ENCODE results near the gene IZUMO4.

DNA sequence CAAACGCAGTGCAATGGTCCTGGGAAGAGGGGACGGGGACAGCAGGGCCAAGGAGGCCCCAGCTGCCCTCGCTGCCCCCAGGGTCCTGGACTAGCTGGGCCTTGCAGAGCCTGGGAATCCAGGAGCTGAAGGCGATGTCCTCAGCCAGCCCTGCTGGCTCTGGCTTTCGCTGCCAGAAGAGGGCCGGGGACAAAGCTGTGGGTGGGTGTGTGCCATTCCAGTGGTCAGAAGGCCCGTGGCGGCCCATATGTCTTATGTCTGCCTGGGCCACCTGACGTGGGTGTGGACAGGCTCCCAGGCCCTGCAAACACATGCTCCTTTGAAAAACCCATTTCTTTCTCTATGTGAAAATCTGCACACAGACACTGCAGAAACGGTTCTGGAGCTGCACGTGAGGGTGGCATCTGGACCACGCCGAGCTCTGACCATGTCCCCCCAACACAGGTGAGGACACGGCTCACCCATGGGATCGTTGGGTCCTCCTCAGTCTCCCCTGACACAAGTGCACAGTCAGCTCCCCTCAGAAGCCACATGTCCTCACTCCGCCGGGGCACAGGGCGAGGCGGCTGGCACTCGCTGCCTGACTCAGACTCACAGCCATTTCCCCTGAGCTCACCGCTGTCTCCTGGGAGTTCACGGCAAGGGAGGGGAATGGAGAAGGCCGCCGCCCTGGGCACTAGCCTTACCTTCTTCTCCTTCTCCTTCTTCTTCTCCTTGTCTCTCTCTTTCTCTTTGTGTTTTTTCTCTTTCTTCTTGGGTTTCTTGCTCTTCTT lies 16.9 kb downstream of the IZUMO4 start:
- TF ChIP-seq, protein P1, sequence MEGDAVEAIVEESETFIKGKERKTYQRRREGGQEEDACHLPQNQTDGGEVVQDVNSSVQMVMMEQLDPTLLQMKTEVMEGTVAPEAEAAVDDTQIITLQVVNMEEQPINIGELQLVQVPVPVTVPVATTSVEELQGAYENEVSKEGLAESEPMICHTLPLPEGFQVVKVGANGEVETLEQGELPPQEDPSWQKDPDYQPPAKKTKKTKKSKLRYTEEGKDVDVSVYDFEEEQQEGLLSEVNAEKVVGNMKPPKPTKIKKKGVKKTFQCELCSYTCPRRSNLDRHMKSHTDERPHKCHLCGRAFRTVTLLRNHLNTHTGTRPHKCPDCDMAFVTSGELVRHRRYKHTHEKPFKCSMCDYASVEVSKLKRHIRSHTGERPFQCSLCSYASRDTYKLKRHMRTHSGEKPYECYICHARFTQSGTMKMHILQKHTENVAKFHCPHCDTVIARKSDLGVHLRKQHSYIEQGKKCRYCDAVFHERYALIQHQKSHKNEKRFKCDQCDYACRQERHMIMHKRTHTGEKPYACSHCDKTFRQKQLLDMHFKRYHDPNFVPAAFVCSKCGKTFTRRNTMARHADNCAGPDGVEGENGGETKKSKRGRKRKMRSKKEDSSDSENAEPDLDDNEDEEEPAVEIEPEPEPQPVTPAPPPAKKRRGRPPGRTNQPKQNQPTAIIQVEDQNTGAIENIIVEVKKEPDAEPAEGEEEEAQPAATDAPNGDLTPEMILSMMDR (conservative IDR thresholded peaks at IDR 0.05; ENCODE audit: low read depth, low read length), result no peak
- TF ChIP-seq EZH2 (IDR thresholded peaks at IDR 0.05; ENCODE audit: borderline replicate concordance, low read depth, low read length, poor library complexity, severe bottlenecking), result no peak
